HG02798 (cell line): ENCODE data around the gene RPS6KA3.
"Not testable (repeated sequence)": the region's sequence is repeated elsewhere in the genome, so short reads cannot be mapped to it uniquely, and the experiment has no call there.

ENCODE experiments used
- ATAC-seq: cut with Tn5 transposase; IDR thresholded peaks from one replicate; pipeline ENCODE4 v1.9.1; 2021; ENCODE audit warnings: mild to moderate bottlenecking; ENCODE audit not compliant: unreplicated experiment, poor library complexity

Gene RPS6KA3

DNA sequence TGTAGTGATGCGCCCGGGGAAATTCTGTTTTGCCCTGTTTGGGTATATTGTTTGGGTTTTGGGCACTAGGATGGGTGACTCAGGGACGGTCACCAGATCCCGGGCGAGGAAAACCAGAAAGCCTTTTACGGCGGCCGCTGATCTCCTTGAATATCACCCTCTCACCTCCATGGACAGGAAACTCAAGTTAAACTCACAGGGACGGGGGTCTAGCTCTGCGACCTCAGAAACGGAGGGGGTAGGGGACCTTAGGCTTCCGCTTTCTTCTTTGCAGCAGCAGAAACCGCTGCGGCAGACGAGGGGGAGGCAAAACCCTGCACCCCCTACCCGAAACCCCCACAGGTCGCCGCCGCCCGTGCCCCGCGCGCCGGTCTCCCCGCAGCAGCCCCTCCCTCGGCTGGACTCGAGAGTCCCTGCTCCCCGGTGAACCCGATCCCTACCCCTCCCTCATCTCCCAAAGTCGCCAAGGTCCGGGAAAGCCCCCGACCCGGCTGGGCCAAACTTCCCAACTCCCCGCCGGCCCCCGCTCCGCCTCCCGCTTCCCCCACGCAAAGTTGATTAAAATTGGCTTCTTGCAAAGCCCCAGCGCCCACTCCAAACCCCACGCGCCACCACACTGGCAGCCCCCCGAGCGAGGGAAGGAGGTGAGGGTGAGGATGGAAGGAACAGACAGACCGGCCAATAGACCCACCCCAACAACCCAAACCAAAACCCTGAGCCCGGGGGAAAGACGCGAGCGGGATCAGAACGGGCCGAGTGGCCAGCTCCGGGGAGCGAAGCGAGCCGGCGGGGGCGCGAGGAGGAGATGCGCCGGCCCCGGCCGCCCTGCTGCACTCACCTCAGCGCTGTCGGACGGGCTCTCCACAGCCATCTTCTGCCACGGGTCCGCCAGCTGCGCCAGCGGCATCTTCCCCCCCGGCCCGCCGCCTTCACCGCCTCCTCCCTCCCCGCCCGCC, 705 bp downstream of the RPS6KA3 start:
- peak; percentile 16 for ATAC-seq

DNA sequence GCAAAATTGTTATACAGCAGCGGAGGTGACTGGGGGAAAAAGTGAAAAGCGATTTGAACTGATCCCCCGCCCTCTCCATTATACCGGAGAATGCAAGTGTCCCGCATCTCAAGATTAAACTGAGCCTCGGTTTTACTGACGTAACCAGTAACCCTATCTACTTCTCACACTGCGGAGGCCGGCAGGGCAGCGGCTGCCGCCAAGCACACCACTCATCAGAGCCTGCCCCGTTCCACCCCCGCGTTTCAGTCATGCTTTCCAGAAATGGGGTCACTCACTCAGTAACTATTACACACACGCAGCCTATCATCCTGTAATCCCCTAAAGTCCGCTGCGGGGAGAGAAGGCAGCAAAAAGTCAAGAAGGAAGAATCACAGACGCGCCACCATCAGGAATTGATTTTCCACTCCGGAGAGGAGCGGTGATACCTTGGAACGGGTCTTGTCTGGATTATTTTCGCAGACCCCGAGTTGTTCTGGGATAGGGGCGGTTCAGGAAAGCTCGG, 1.4 kb downstream of the RPS6KA3 start:
- peak; percentile 47 for ATAC-seq

DNA sequence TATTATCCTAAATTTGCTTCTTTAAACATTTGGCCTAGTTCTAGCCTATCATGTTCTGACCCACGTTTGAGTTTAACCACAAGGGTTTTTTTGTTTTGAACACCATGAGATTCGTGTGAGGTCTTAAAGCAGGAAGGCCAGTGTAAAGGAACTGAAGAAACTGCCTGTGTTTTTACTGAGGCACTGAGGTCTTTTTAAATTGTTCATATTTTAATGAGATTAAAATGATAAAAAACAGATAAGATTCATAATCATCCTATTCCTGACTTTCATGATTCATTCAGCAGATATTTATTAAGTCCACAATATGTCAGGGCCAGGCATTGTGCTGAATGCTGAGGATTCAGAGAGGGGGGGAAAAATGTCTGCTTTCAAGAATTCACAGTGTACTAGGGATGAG, 3.2 kb downstream of the RPS6KA3 start:
- ATAC-seq = peak; percentile 12

DNA sequence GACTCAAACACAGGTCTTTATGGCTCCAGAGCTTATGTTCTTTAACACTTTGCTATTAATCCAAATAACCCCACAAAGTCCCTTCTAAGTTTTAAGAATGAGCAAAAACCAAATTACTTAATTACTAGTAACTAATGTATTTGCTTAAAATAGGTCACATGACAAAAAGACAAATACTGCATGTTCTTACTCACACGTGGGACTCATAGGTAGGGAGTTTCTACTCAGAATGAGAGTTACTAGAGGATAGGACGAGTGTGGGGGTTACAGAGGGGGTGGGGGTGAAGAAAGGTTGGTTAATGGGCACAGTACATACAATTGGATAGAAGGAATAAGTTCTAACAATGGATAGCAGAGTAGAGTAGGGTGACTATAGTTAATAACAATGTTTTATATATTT, 5.8 kb downstream of the RPS6KA3 start:
- ATAC-seq = no peak

DNA sequence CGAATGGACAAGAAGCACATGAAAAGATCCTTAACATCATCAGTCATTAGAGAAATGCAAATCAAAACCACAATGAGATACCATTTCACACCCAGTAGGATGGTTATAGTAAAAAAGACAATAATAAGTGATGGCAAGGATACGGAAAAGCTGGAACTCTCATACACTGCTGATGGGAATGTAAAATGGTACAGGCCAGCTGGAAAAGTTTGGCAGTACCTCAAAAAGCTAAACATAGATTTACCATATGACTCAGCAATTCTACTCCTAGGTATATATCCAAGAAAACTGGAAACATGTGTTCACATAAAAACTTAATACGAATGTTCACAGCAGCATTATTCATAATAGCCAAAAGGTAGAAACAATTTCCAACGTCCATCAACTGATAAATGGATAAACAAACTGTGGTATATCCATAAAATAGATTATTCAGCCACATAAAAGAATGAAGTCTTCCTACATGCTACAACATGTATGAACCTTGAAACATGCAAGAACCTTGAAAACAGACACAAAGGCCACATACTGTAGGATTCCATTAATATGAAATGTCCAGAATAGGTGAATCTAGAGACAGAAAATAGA, 11.9 kb downstream of the RPS6KA3 start:
- no peak for ATAC-seq

DNA sequence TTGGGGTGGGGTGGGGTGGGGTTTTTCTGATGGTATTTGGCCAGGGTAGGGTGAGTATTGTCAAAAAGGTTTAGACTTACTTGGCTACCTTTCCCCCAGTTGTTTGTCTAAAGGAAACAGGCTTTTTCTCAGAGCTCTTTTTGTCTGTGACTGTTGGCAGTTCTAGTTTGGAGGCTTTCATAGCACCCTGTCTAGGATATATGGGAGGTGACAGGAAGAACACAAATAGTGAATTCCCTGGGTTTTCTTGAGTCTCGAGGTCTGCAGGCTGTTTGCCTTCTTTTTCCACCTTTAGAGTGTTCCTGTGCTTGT, 13.5 kb downstream of the RPS6KA3 start:
- ATAC-seq = no peak

DNA sequence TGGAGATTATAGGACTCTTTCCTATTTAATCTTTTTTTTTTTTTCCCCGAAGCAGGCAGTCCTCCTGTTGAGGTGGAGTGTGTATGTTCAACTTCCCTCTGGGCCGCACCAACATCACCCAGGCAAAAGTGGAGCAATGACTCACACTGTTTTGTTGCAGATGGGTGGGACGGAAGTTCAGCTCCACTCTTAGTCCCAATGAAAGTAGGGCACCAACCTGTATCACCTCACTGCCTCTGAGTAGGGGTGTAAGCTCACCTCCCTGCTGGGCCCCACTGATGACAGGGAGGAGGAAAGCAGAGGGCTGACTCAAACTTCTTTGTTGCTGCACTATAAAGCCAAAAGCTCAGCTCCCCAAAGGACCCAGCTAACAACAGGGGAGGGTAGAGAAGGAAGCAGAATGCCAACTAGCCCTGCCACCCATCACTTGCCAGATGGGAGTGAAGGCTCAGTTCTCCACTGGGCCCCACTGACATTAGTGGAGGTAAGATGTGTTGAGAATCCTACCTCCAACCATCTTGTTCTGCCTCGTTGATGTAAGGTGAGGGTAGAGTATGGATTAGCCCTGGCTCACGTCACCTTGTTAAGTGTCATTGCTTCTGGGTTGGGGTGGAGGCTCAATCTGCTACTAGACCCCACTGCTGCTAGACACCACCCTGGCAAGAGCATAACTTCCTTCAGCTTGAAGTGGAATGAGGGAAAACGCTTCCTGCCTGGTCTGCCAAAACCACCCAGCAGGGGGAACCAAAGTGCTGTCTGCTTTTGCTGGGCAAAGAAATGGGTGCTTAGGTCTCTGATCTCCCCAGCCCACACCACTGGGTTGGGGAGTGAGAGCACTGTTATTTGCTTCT, 14.1 kb downstream of the RPS6KA3 start:
- ATAC-seq = peak; percentile 67

DNA sequence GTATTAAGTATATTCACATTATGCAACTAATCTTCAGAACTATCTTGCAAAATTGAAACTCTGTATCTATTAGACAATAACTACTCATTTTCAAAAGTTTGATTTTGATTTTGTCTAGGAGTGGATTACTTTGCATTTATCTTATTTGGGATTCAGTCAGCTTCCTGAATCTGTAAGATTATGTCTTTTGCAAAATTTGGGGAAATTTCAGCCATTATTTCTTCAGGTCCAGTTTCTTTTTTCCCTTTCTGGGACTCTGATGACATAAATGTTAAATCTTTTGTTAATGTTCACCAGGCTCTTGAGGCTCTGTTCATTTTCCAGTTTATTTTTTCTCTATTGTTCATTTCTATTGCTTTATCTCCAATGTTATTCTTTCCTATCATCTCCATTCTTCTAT, 15.0 kb downstream of the RPS6KA3 start:
- ATAC-seq = no peak

DNA sequence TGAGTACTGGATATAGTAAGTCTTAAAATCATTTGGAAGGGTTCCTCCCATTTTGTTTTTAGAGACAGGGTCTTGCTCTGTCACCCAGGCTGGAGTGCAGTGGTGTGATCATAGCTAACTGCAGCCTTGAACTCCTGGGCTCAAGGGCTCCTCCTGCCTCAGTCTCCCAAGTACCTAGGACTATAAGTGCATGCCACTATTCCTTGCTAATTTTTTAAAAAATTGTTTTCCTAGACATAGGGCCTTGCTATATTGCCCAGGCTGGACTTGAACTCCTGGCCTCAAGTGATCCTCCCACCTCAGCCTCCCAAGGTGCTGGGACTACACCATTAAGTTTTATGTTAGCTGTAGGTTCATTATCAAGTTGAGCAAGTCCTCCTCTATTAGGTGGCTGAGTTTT, 16.6 kb downstream of the RPS6KA3 start:
- ATAC-seq = not testable (repeated sequence)

DNA sequence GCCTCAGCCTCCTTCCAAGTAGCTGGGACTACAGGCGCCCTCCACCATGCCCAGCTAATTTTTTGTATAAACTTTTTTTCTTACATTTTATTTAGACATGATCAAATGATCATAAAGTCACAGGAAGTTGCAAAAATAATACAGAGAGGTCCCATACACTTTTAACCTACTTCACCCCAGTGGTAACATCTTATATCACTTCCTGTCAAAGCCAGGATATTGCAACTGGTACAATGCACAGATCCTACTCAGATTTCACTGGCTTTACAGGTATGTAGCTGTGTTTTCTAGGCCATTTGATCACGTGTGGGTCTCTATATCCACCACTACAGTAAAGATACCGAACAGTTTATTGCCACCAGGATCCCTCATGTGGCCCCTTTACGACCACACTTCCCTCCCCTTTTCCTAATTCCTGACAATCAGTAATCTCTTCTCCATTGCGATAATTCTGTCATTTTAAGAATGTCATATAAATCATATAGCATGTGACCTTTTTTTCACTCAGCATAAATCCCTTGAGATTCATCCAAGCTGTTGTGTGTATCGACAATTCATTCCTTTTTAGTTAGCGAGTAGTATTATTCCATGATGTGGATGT, 18.0 kb downstream of the RPS6KA3 start:
- ATAC-seq = no peak

DNA sequence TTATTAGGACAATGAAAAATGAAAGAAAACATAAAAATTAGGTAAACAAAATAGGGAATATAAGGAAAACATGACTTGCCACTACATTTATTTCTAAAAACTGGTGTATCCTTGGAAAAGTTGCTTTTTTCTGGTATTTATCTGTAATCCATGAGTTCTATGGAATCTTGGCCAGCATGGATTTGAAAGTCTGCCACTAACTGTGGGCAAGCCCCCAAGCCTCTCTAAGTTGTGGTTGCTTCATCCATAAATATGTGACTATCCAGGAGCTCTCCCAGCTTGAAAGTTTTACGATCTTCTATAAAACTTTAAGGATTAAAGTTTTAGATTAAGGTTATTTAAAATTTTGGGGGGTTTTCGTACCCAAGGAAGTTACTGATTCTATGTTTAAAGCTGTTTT, 21.8 kb downstream of the RPS6KA3 start:
- ATAC-seq = no peak

DNA sequence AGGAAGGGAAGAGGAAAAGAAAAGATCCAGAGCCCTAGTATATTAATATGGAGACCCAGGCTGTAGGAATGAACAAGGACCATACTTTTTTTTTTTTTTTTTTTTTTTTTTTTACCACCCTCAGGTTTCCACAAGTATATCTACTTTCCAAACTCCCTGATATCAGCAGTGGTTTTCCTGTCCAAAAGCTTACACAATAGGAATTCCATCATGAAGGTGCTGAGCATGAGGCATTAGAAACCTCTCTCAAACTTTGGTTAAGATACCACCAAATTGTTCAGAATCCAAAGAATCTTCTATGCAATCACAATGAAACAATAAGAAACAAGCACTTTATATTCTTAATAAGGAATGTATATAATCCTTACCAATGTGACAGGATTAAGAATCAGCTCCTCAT, 26.5 kb downstream of the RPS6KA3 start:
- no peak for ATAC-seq

DNA sequence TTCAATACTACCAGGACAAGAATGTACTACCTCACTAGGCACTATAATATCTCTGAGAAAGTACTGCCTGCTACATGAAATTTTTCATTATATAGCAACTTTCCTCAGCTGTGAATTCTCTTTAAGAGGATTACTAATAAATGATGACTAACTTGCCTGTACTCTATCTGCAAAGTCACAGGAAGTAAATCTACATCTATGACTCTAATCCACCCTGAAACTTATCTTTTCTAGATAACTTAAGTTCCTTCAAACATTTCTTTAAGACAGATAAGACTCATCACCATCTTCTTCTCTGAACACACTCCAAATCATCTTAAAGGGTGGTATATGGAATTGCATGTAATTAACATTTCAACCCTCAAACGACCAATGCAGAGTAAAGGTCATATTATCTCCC, 28.8 kb downstream of the RPS6KA3 start:
- ATAC-seq = no peak

DNA sequence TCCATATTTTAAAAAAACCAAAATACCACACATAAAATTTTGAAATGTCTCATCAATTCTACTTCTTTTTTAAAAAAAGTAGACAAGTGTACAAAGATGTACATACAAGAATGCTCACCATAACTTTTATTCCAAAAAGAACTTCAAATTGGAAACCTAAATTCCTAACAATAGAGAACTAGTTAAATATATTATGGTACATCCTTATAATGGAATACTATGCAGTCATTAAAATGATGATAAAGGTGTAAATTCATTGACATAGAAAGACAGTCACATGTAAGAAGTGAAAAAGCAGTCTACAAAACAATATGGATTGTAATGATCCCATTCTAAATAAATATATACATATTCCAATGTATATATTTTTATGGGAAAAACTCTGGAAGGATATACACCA, 31.0 kb downstream of the RPS6KA3 start:
- no peak for ATAC-seq

DNA sequence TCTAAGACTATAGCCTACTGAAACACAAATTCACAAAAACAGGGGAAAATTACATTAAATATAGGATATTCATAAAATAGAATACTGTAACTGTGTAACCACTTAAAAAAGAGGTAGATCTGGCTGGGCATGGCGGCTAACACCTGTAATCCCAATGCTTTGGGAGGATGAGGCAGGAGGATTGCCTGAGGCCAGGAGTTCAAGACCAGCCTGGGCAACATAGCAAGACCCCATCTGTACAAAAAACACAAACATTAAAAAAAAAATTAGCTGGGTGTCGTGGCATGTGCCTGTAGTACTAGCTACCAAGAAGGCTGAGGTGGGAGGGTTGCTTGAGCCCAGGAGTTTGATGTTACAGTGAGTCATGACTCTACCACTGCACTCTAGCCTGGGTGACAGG, 33.4 kb downstream of the RPS6KA3 start:
- ATAC-seq = no peak

DNA sequence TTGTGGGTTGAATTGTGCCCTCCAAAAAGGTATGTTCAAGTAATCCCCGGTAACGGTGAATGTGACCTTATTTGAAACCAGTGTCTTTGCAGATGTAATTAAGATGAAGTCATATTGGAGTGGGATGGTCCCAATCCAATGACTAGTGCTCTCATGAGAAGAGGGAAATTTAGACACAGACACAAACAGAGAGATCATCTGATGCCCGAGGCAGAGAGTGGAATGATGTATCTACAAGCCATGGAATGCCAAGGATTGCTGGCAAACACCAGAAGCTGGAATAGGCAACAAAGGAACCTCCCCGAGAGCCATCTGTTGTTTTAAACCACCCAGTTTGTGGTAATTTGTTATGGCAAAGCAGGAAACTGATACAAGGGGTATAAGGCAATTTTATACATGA, 35.1 kb downstream of the RPS6KA3 start:
- ATAC-seq = no peak

DNA sequence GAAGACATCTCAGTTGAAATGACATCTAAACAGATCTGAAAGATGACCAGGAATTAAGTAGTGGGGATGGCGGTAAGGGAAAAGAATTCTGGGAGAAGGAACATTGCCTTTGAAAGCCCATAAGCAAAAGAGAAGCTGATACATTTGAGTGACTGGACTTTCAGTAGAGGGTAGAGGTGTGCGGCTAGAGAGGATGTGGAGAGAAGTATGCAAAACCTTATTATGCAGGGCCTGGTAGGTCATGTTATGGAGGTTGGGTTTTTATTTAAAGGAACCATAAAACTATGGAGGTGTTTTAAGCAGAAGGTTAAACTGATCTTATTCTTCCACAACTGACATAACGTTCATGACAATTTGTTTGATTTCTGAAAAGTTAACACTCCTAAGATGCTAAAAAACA, 36.3 kb downstream of the RPS6KA3 start:
- no peak for ATAC-seq

DNA sequence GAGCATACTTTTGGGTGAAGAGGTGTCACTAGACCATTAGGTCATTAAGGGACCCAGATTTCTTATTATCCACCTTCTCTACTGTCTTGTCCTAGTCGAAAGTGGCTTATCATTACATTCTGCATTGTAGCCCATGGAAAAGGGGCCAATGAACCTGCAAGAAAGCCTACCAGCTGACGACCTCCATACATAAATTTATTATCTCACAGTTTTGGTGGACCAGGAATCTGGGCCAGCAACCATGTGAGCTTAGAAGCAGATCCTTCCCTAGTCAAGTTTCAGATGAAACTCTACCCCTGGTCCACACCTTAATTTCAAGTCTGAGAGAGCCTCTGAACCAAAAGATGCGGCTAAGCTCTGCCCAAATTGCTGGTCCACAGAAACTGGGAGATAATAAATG, 37.6 kb downstream of the RPS6KA3 start:
- no peak for ATAC-seq

DNA sequence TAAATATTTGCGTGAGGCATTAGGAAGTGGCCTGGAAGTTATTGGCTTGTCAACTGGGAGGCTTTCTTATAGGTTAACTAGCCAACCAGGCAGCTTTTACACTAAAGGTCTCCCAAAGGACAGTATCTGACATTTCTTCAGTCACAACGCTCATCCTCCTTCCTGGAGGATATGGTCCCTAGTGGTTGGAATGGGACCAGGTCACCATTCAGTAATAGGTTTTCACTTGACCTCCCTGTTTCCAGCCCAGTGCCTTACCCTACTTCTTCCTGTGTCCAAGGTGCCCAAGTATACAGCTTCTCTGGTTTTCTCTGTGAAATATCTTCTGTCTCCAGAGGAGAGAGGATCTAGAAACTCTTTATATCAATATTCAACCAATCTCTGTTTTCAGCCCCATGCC, 38.5 kb downstream of the RPS6KA3 start:
- no peak for ATAC-seq

DNA sequence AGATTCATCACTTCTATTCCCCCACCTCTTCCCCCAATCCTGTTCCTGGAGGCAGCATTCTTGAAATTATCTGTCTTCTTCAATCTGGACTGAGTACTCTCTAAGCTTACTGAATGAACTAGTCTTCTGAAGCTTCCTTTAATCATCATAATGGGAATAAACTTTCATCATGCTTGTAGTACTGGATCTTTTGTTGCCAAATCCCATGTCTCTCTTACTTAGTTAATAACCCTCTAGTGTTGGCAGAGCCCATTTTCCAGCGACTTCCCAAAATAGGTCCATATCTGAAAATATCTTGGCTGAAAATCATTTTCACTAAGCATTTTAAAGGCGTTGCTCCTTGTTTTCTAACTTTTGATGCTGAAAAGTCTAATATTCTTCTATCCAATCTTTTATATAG, 39.6 kb downstream of the RPS6KA3 start:
- no peak for ATAC-seq

DNA sequence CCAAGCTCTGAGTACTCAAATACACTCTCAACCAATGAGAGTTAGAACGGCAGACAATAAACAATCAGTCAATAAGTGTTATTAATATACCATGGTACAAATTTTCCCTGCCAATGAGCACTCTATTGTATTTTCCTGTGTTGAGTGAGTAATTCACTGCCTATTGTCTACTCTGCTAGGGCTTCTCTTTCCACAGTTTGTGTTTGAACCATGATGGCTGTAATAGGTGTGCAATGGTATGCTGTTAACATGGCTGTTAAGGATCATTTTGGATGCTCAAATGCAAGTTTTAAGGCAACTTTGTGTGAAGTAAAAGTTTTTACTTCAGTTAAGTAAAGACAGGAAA, 41.2 kb downstream of the RPS6KA3 start:
- peak; percentile 4 for ATAC-seq
